ENCODE data around the gene YPEL2. TPM values are rescaled to one million over a fixed set of nuclear protein-coding genes. Genes with fewer than 3 reads are reported as not detected.
A peak's percentile ranks its signal among the peaks of the same experiment; 100 is the strongest.
"Not testable (repeated sequence)": the region's sequence is repeated elsewhere in the genome, so short reads cannot be mapped to it uniquely, and the experiment has no call there.

YPEL2 gene
- total RNA-seq, 2 donors from 2014 or later, result 12.8 to 40.3 TPM

- Histone ChIP-seq H3K9me3 (no peaks in the 10 kb centered on the region), H3K27me3 (replicated peaks; ENCODE audit: insufficient read depth) (no peaks in the 10 kb centered on the region), H3K27ac (no peak overlapping the region), H3K4me1 (replicated peaks) (no peaks in the 10 kb centered on the region), H3K4me3 (no peak overlapping the region), H3K36me3 (no peaks in the 10 kb centered on the region)
- TF ChIP-seq POLR2A (IDR thresholded peaks at IDR 0.05), result no peak
- TF ChIP-seq POLR2AphosphoS5 (IDR thresholded peaks at IDR 0.05), result no peak
- intact Hi-C loops (cut with DNase I), result no loop called here
- no peak for DNase-seq (ENCODE audit: low spot score)
- WGBS, result 77% methylated on average over 2 of the region's 2 CpGs
Observed at GRCh38 chr17:59304811-59305210, 26.6 kb upstream of the YPEL2 start.

GRCh38 chr17:59310263-59310920 lies 21.1 kb upstream of the YPEL2 start:
- WGBS, result 74% methylated on average over 6 of the region's 6 CpGs
- intact Hi-C loops (cut with DNase I), result no loop called here
- DNase-seq (ENCODE audit: low spot score), result no peak

GRCh38 chr17:59311051-59311468 lies 20.4 kb upstream of the YPEL2 start:
- peak; percentile 44 for DNase-seq (ENCODE audit: low spot score)
- intact Hi-C loops (cut with DNase I), result loop anchor here (1.0 kb wide), 1 partner anchor 130 kb away; no protein-coding TSS in a partner anchor

More at GRCh38 chr17:59310263-59310920, 21.1 kb upstream of the YPEL2 start:
- Histone ChIP-seq H3K36me3 (no peaks in the 10 kb centered on the region), H3K27ac (no peak overlapping the region), H3K9me3 (no peaks in the 10 kb centered on the region), H3K4me3 (no peak overlapping the region), H3K4me1 (replicated peaks) (no peaks in the 10 kb centered on the region), H3K27me3 (replicated peaks; ENCODE audit: insufficient read depth) (no peaks in the 10 kb centered on the region)
- TF ChIP-seq POLR2A (IDR thresholded peaks at IDR 0.05), result no peak

GRCh38 chr17:59311521-59311920 lies 19.9 kb upstream of the YPEL2 start:
- not testable (repeated sequence) for H3K9me3 ChIP-seq; H3K27me3 ChIP-seq (replicated peaks; ENCODE audit: insufficient read depth); H3K27ac ChIP-seq; H3K36me3 ChIP-seq; H3K4me3 ChIP-seq; DNase-seq (ENCODE audit: low spot score); H3K4me1 ChIP-seq (replicated peaks)
- 94% methylated on average over 7 of the region's 7 CpGs for WGBS
- intact Hi-C loops (cut with DNase I), result loop anchor here (1.0 kb wide), 1 partner anchor 130 kb away; no protein-coding TSS in a partner anchor

More at GRCh38 chr17:59311051-59311468, 20.4 kb upstream of the YPEL2 start:
- TF ChIP-seq CTCF (IDR thresholded peaks at IDR 0.05) (peak; percentile 30 to 90 (median 75)), POLR2A (IDR thresholded peaks at IDR 0.05) (no peak), POLR2AphosphoS5 (IDR thresholded peaks at IDR 0.05) (peak; percentile 51)
- no peaks in the 10 kb centered on the region for H3K4me1 ChIP-seq (replicated peaks)
- no peak overlapping the region for H3K4me3 ChIP-seq
- H3K9me3 ChIP-seq, result no peaks in the 10 kb centered on the region
- H3K27ac ChIP-seq, result no peak overlapping the region
- no peaks in the 10 kb centered on the region for H3K36me3 ChIP-seq
- 1% methylated on average over 5 of the region's 5 CpGs for WGBS
- H3K27me3 ChIP-seq (replicated peaks; ENCODE audit: insufficient read depth), result no peaks in the 10 kb centered on the region

- no peak overlapping the region for H3K27ac ChIP-seq
- no peaks in the 10 kb centered on the region for H3K9me3 ChIP-seq
- no peak for DNase-seq (ENCODE audit: low spot score)
- no peak for TF ChIP-seq POLR2AphosphoS5 (IDR thresholded peaks at IDR 0.05)
- TF ChIP-seq POLR2A (IDR thresholded peaks at IDR 0.05), result no peak
- no peak for TF ChIP-seq CTCF (IDR thresholded peaks at IDR 0.05)
- no peak overlapping the region for H3K4me3 ChIP-seq
- H3K27me3 ChIP-seq (replicated peaks; ENCODE audit: insufficient read depth), result no peaks in the 10 kb centered on the region
- no peaks in the 10 kb centered on the region for H3K4me1 ChIP-seq (replicated peaks)
- no peaks in the 10 kb centered on the region for H3K36me3 ChIP-seq
- WGBS, result 82% methylated on average over 4 of the region's 4 CpGs
- intact Hi-C loops (cut with DNase I), result no loop called here
Observed at GRCh38 chr17:59315866-59316265, 15.6 kb upstream of the YPEL2 start.

GRCh38 chr17:59327121-59327980 lies 4.1 kb upstream of the YPEL2 start:
- Histone ChIP-seq H3K4me1 (replicated peaks) (peaks cover 5% of the 10 kb centered on the region), H3K36me3 (no peaks in the 10 kb centered on the region), H3K4me3 (no peak overlapping the region), H3K27me3 (replicated peaks; ENCODE audit: insufficient read depth) (no peaks in the 10 kb centered on the region), H3K27ac (no peak overlapping the region), H3K9me3 (no peaks in the 10 kb centered on the region)
- intact Hi-C loops (cut with DNase I), result no loop called here
- DNase-seq (ENCODE audit: low spot score), result no peak
- 51% methylated on average over 5 of the region's 5 CpGs for WGBS
- TF ChIP-seq POLR2A (IDR thresholded peaks at IDR 0.05), result no peak
- TF ChIP-seq CTCF (IDR thresholded peaks at IDR 0.05), result no peak
- no peak for TF ChIP-seq POLR2AphosphoS5 (IDR thresholded peaks at IDR 0.05)

Data from prostate gland (tissue), 2 donors.